BE2C (cell line): ENCODE measurements around the gene EIF5B.
"Not testable (repeated sequence)": the region's sequence is repeated elsewhere in the genome, so short reads cannot be mapped to it uniquely, and the experiment has no call there.

Source experiments
- DNase-seq: peaks from one replicate; pipeline ENCODE4 v3.0.0-alpha.2; 2020
- H3K27me3 ChIP-seq: fragments of 250-450 bp; sonication (Bioruptor Pico); 2 replicates; pipeline ENCODE4 v1.5.1; 2020; ENCODE audit warnings: mild to moderate bottlenecking
- H3K36me3 ChIP-seq: fragments of 250-450 bp; sonication (Bioruptor Pico); 2 replicates; pipeline ENCODE4 v1.5.1; 2020; ENCODE audit warnings: mild to moderate bottlenecking
- H3K4me1 ChIP-seq: fragments of 250-450 bp; sonication (Bioruptor Pico); 2 replicates; pipeline ENCODE4 v1.5.1; 2020
- H3K4me3 ChIP-seq: 2 replicates; pipeline ENCODE4 v1.5.1; 2011; ENCODE audit warnings: low read depth, low read length
- H3K9me3 ChIP-seq: fragments of 250-450 bp; sonication (Bioruptor Pico); 2 replicates; pipeline ENCODE4 v1.5.1; 2020
- CTCF ChIP-seq: IDR thresholded peaks from 2 replicates; pipeline ENCODE4 v1.5.1; 2012; ENCODE audit warnings: mild to moderate bottlenecking, low read depth, low read length

Gene EIF5B

GRCh38 chr2:99325384-99325783 lies 11.8 kb upstream of the EIF5B start:
- peaks cover 7% of the 10 kb centered on the region; the same call in 1 of the 2 replicates for H3K36me3 ChIP-seq
- no peak for TF ChIP-seq CTCF
- no peaks in the 10 kb centered on the region for H3K27me3 ChIP-seq
- no peak for DNase-seq
- no peaks in the 10 kb centered on the region for H3K4me1 ChIP-seq
- no peaks in the 10 kb centered on the region for H3K9me3 ChIP-seq
- H3K4me3 ChIP-seq = no peak overlapping the region

GRCh38 chr2:99335911-99336803 lies 1.0 kb upstream of the EIF5B start, which contains the start of gene TXNDC9:
TXNDC9 (minus strand) TSS chr2:99336333; CDS start chr2:99333210, 3,123 bp downstream.
- Histone ChIP-seq H3K27me3 (no peaks in the 10 kb centered on the region), H3K9me3 (no peaks in the 10 kb centered on the region), H3K4me3 (peak within 1 kb of the TSS; percentile 85), H3K36me3 (no peaks in the 10 kb centered on the region), H3K4me1 (no peaks in the 10 kb centered on the region)
- no peak for TF ChIP-seq CTCF
- DNase-seq = peak; percentile 94

GRCh38 chr2:99336804-99337112 lies 431 bp upstream of the EIF5B start:
- TF ChIP-seq CTCF = no peak
- Histone ChIP-seq H3K4me1 (no peaks in the 10 kb centered on the region), H3K27me3 (no peaks in the 10 kb centered on the region), H3K9me3 (no peaks in the 10 kb centered on the region), H3K4me3 (peak overlapping the region; percentile 85), H3K36me3 (no peaks in the 10 kb centered on the region)
- no peak for DNase-seq

GRCh38 chr2:99338029-99338585 lies 918 bp downstream of the EIF5B start:
- Histone ChIP-seq H3K27me3 (no peaks in the 10 kb centered on the region), H3K9me3 (no peaks in the 10 kb centered on the region), H3K4me1 (no peaks in the 10 kb centered on the region), H3K36me3 (no peaks in the 10 kb centered on the region), H3K4me3 (peak overlapping the region; percentile 85)
- no peak for TF ChIP-seq CTCF
- DNase-seq = no peak

- no peaks in the 10 kb centered on the region for H3K27me3 ChIP-seq
- H3K4me1 ChIP-seq = no peaks in the 10 kb centered on the region
- no peaks in the 10 kb centered on the region for H3K9me3 ChIP-seq
- no peak for TF ChIP-seq CTCF
- no peaks in the 10 kb centered on the region for H3K36me3 ChIP-seq
- DNase-seq = no peak
- no peak overlapping the region for H3K4me3 ChIP-seq
These were observed 3.6 kb downstream of the EIF5B start for GRCh38 chr2:99340669-99341236.

GRCh38 chr2:99342536-99342935 lies 5.3 kb downstream of the EIF5B start:
- no peaks in the 10 kb centered on the region for H3K4me1 ChIP-seq
- no peak for TF ChIP-seq CTCF
- H3K36me3 ChIP-seq = no peaks in the 10 kb centered on the region
- no peak overlapping the region for H3K4me3 ChIP-seq
- H3K27me3 ChIP-seq = no peaks in the 10 kb centered on the region
- no peaks in the 10 kb centered on the region for H3K9me3 ChIP-seq
- DNase-seq = no peak

- H3K9me3 ChIP-seq, H3K27me3 ChIP-seq, DNase-seq, H3K4me1 ChIP-seq, H3K36me3 ChIP-seq, H3K4me3 ChIP-seq: not testable (repeated sequence)
These were observed 8.3 kb downstream of the EIF5B start for GRCh38 chr2:99345446-99345845.
